Measurements from ENCODE around the gene FLNC.

Gene FLNC

DNA sequence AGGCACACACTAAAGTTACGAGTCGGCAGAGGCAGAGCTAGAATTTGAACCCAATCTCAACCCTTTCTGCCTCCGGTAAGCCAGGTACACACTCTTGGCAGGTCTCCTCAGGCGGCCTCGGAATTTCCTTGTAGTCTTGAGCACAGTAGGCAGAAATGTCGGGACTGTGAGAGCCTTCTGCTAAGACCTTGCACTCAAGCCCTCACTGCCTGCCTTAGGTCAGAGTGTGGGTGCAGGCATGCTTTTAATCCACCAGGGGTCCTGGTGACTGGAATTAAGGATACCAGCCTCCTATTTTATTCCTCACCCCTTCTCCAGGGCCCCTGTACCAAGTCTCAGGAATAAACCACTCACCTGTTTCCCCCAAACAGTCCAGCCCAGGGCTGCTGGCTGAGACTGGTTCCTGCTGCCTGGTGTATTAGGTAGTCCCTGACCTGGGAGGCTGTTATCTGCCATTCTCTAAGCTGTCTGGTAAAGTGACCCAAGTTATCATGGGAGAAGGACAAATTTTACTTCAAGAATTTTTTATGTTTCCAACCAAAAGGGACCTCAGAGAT, 33.3 kb downstream of the FLNC start:
- peak; percentile 22 for DNase-seq (ENCODE audit: low spot score)

GRCh38 chr7:128865303-128865702, 35.1 kb downstream of the FLNC start:
- no peak for DNase-seq (ENCODE audit: low spot score)

DNA sequence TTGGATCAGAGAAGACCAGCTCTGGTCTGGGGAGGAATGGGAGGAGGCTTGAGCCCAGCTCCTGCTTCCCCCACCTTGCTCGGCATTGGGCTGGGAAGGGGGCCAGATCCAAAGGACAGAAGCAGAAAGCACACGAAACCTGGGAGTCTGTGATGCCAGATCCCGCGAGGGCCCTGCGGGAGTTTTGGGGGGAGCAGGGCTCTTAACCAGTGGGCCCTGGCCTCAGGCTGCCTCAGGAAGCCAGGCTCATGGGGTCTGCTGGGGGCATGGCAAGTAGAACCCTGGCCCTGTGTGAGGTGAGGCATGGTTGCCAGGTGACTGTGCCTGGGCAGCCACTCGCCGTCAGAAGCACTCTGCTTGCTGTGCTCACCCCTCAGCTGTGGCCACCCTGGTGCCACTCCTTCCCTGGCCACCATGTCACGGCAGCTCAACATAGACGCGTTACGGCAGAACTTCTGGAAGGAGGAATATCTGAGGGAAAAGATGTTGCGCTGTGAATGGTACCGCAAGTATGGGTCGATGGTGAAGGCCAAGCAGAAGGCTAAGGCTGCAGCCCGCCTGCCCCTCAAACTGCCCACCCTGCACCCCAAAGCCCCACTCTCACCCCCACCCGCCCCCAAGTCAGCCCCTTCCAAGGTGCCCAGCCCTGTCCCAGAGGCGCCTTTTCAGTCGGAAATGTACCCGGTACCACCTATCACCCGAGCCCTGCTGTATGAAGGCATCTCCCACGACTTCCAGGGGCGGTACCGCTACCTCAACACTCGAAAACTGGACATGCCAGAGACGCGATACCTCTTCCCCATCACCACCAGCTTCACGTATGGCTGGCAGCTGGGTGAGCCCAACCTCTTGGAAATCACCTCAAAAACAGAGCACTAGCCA, 36.0 kb downstream of the FLNC start:
- DNase-seq (ENCODE audit: low spot score), result no peak

- no peak for DNase-seq (ENCODE audit: low spot score)
Measured at GRCh38 chr7:128867241-128867640, 37.0 kb downstream of the FLNC start.

GRCh38 chr7:128867842-128868623, 37.8 kb downstream of the FLNC start:
- no peak for DNase-seq (ENCODE audit: low spot score)

- DNase-seq (ENCODE audit: low spot score), result no peak
Measured at GRCh38 chr7:128868624-128869137, 38.5 kb downstream of the FLNC start.

DNA sequence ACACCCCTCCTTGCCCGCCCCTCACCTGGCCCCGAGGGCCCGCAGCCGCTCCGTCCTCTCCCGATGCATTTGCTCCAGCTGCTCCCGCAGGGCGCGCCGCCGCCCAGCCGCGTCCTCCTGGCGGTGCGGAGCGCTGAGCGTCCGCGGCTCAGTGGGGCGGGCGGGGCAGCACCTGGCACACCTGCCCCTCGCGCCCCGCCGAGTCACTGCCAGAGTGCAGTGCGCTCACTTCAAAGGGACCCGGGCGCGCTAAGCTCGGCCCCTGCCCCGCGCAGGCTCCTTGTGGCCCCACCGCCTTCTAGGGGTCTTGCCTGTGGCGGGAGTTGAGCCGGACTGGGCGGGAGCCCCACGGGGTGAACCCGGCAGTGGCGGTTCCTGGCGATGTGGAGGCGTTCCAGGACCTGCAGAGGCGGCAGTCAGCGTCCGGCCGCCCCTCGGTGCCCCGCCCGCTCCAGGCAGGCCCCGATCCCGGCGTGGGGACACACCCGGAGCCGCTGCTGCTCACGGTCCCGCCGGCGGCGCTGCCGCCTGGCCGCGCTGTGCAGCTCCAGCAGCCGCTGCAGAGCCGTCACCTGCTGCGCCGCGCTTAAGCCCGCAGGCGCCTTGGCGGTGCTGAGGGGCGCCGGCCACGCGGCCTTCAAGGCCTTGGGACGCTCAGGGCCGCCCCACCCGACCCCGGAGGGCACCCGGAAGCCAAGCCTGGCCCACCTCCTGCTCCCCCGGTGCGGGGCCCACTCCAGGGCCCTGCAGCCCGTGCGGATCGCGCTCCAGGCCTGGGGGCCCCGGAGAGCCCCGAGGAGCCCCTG, 39.1 kb downstream of the FLNC start:
- DNase-seq (ENCODE audit: low spot score), result peak; percentile 53

DNA sequence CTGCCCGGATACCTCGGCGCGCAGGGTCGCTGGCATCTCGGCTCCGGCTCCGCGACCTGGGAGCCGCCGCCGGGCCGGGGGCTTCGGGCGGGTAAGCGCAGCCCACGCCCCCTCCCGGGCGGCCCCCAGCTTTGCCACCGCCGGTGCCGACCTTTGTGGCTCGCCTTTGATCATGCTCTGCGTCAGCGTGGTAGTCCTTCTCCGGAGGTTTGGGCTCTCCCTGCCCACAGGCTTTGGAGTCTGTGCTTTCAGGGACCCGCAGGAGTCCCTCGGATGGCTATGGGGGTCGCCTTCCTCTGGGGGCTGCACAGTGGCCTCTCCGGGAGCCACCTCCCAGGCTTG, 39.7 kb downstream of the FLNC start:
- DNase-seq (ENCODE audit: low spot score), result no peak

- no peak for DNase-seq (ENCODE audit: low spot score)
Measured at GRCh38 chr7:128871050-128871449, 40.8 kb downstream of the FLNC start.

GRCh38 chr7:128872394-128872824, 42.2 kb downstream of the FLNC start:
- no peak for DNase-seq (ENCODE audit: low spot score)

DNA sequence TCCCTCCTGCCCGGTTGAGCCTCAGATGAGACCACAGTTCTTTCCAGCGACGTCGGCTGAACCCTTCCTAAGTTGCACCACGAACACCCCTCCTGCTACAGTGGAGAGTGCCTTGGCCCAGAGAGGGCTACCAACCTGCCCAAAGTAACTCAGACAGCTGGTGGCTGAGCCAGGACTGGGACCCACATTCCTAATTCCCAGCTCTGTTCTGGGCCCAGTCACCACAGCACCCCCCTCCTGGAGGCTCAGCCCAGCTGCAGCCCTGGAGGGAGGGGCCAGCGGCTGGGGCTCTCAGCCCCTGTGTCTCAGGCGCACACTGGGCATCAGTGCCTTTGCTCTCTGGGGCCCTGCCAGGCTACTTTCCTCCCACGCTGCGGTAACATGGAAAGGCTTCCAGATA, 43.0 kb downstream of the FLNC start:
- no peak for DNase-seq (ENCODE audit: low spot score)

GRCh38 chr7:128874140-128875031, 44.2 kb downstream of the FLNC start:
- no peak for DNase-seq (ENCODE audit: low spot score)

DNA sequence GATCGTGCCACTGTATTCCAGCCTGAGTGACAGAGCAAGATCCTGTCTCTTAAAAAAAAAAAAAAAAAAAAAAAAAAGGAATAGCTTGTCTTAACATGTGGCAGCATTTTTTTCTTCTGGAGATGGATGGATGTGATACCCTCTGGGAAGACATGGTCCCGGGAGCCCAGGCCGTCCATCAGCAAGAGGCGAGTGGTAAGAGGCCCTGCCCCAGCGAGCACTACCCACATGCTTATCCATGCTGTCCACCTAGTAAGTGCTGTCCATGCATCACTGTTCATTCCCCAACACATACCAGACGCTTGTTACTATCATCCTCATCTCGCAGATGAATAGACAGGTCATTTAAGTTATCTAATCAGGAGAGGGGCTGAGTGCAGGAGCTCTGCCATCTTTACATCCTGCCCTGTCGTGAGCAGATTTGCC, 45.3 kb downstream of the FLNC start:
- no peak for DNase-seq (ENCODE audit: low spot score)

- DNase-seq (ENCODE audit: low spot score), result no peak
Measured at GRCh38 chr7:128876127-128876526, 45.9 kb downstream of the FLNC start.

DNA sequence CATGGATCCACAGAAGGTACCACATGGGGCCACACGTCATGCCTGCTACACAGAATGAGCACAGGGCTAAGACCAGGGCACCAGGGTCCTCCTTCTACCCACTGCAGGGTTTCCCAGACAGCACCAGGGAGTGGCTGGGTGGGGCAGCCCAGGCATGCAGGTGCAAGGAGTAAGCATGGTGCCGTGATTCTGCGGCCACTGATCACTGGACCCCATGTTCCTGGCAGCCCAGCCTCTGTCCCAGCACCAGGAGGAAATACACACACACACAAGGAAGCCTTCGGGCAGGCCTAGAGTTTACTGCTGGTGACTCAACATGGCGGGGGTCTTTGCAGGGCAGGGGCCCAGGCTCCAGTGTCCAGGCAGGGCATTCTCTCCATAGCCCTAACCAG, 46.4 kb downstream of the FLNC start:
- no peak for DNase-seq (ENCODE audit: low spot score)

DNA sequence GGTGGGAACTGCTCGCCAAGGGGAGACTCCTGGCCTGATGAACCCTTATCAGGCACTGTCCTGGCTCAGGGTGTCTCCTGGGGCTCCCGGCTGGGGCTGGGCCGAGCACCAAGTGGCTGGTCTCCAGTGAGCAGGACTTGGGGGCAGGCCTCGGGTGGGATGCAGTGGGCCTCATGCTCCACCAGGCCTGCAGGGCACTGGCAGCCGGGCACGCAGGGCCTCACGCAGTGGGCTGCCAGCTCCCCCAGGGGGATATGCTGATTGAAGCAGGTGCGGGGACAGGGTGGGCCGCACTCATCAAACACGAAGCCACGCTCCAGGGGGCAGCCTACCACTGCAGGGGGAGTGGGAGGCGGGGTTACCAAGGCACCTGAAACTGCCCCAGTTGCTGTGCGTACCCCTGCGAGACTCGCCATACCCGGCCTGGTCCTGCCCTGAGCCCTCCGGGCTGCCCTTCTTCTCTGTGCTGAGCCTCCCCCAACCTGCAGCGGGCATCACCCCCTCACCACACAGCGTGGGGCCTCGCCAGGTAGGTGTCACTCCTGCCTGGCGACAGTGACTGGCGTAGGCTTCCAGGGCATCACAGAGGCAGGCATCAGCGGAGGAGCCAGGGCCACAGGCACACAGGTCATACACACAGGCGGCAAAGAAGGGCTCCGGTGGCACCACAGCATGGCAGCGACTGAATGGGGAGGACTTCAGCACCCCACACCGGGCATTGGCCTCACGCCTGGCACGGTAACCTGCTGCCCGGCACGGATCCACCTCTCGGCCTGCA, 47.0 kb downstream of the FLNC start:
- DNase-seq (ENCODE audit: low spot score), result no peak

DNA sequence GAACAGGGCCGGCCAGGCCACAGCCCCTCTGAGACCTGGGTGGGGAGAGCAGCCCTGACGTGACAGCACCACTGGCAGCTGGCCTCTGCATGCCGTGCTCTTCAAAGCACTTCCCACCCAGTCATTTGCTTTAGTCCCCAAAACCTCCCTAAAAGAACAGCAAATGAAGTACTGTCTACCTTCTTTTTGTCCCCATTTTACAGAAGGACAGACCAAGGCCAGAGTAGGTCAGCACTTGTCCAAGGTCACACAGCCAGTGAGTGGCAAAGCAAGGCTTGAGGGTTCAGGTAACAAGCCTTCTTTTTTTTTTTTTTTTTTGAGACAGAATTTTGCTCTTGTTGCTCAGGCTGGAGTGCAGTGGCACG, 47.5 kb downstream of the FLNC start:
- no peak for DNase-seq (ENCODE audit: low spot score)

DNA sequence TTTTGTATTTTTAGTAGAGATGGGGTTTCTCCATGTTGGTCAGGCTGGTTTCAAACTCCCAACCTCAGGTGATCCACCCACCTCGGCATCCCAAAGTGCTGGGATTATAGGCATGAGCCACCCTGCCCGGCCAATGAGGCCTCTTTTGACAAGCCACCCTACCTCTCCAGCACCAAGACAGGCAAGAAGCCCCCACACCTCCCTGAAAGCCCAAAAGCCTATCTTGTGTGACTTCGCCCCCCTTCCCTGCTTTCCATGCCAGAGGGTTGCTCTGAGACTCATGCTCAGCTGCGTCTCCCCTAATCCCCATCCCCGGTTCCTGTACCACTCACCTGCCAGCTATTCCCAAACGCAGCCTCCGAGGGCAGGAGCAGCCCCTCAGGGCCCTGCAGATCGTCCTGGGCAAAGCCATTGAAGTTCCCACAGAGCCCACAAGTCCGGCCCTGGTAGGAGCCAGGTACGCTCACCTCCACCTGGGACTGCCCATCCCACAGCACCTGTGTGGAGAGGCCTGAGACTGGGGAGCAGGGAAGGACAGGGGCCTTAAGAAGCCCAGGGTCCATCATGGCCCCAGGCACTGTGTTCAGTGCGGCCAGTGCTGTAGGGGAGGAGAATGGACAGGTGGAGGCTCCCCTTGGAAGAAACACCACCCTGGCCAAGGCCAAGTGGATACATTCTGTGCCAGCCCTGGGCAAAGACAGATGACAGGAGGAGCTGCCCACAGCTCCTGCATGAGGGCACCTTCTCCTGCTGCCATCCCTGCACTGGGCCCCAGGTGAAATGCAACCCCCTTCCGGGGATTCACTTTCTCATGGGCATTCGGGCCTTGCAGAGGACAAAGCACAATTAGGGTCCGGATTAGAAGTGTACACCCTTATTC, 48.3 kb downstream of the FLNC start:
- no peak for DNase-seq (ENCODE audit: low spot score)

DNA sequence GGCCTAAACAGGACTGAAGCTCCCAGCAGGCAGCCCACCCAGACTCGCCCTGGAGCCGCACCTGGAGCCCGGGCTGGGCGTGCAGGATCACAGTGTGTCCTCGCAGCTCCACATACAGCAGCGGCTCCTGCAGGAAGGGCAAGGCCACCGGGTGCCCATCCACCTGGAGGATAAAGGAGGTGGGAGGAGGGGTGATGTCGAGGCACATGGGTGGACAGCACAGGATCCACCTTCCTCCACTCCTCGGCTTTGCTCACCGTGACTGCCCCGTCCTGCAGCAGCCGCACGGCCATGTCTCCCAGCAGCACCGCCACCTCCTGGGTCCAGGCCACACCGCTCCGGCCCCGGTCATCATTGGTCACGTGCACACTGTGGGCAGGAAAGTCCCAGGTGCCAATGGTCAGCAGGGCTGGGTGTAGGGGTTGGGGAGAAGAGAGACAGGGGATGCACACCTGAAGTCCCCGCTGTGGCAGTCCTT, 49.3 kb downstream of the FLNC start:
- no peak for DNase-seq (ENCODE audit: low spot score)

Measured in Ammon's horn (tissue), 1 donor.